HepG2 (cell line): ENCODE results near the gene ADAT3. TPM values are rescaled to one million over a fixed set of nuclear protein-coding genes. Genes with fewer than 3 reads are reported as not detected.

Experiments
- ATAC-seq: fragments of 200-7000 bp; cut with Tn5 transposase; 3 replicates; pipeline ENCODE4 v1.9.1; 2020; ENCODE audit warnings: mild to moderate bottlenecking, moderate library complexity
- BruUV-seq: library from RNA; stranded (reverse); fragments of 400-500 nt; replicated peaks from 2 replicates; lab custom pipeline; 2021; lab: Mats Ljungman, UMichigan
- CTCF ChIA-PET: fragments of 300-600 bp; formaldehyde crosslinking; extraction: SDS; loops from one replicate; lab custom pipeline; 2021; ENCODE audit warnings: low total read pairs, inconsistent platforms, low intra/inter-chr PET ratio; lab: Yijun Ruan, JAX
- POLR2A ChIA-PET: fragments of 350-600 bp; sonication (Branson Sonifier 250); formaldehyde crosslinking; loops from one replicate; lab custom pipeline; 2020; ENCODE audit warnings: antibody characterized with exemption, inconsistent platforms; lab: Yijun Ruan, JAX
- DNase-seq: peaks from one replicate; pipeline ENCODE4 v3.0.0-alpha.2; 2015; ENCODE audit warnings: low spot score
- FAIRE-seq: peaks from 3 replicates; lab custom pipeline; 2011; peaks lifted over from hg19 to GRCh38; lab: Jason Lieb, UNC
- H2AFZ ChIP-seq: one replicate; pipeline ENCODE4 v1.6.1; 2011; ENCODE audit warnings: low read length, inconsistent platforms
- H3K27ac ChIP-seq: fragments of 300-600 bp; 3 replicates; pipeline ENCODE4 v1.8.0; 2011; ENCODE audit warnings: mixed run types, mild to moderate bottlenecking, mixed read lengths, low read length, inconsistent platforms; ENCODE audit not compliant: insufficient read depth; ENCODE audit errors: extremely low read length
- H3K27me3 ChIP-seq, 2 experiments: fragments of 200-600 bp in 1 of 2; 2 replicates in 1 of 2; 3 replicates in 1 of 2; pipeline versions ENCODE4 v1.6.0 to v1.8.0; 2011; ENCODE audit warnings: low read length in 2 of 2, mild to moderate bottlenecking in 2 of 2, moderate library complexity in 2 of 2, inconsistent platforms in 1 of 2; ENCODE audit not compliant: insufficient read depth in 2 of 2, control insufficient read depth in 1 of 2
- H3K36me3 ChIP-seq, 2 experiments: fragments of 200-600 bp in 1 of 2; replicated peaks in 1 of 2; 2 replicates in 1 of 2; 3 replicates in 1 of 2; pipeline versions ENCODE4 v1.5.1 to v1.8.0; 2011; ENCODE audit warnings: low read length in 2 of 2, inconsistent platforms in 1 of 2; ENCODE audit not compliant: insufficient read depth in 2 of 2, control insufficient read depth in 1 of 2
- H3K4me1 ChIP-seq: 2 replicates; pipeline ENCODE4 v1.5.1; 2012; ENCODE audit warnings: low read length, inconsistent platforms; ENCODE audit not compliant: insufficient read depth
- H3K4me2 ChIP-seq: 2 replicates; pipeline ENCODE4 v1.6.0; 2011; ENCODE audit warnings: low read depth, low read length, inconsistent platforms
- H3K4me3 ChIP-seq, 3 experiments: fragments of 200-600 bp in 1 of 3; sonication (generic), shearing (Covaris generic) in 1 of 3; replicated peaks in 1 of 3; 2 replicates each; pipeline ENCODE4 v1.5.1; 2011 to 2016; ENCODE audit warnings: low read length in 3 of 3, inconsistent platforms in 2 of 3, low read depth in 2 of 3, mild to moderate bottlenecking in 2 of 3, control low read depth in 1 of 3, mixed read lengths in 1 of 3; ENCODE audit not compliant: insufficient read depth in 1 of 3
- H3K79me2 ChIP-seq: one replicate; pipeline ENCODE4 v1.6.1; 2011; ENCODE audit warnings: low read length, inconsistent platforms; ENCODE audit not compliant: insufficient read depth
- H3K9ac ChIP-seq: 2 replicates; pipeline ENCODE4 v1.6.0; 2011; ENCODE audit warnings: mild to moderate bottlenecking, low read depth, low read length, inconsistent platforms; ENCODE audit not compliant: insufficient read depth
- H3K9me3 ChIP-seq: 2 replicates; pipeline ENCODE4 v1.5.1; 2012; ENCODE audit warnings: mild to moderate bottlenecking, low read length
- H4K20me1 ChIP-seq: 2 replicates; pipeline ENCODE4 v1.6.0; 2011; ENCODE audit warnings: inconsistent platforms, mild to moderate bottlenecking, low read length, moderate library complexity; ENCODE audit not compliant: insufficient read depth
- ARHGAP35 ChIP-seq: sonication (generic); formaldehyde crosslinking; IDR thresholded peaks from 2 replicates; pipeline ENCODE4 v1.9.0; 2022; ENCODE audit warnings: mild to moderate bottlenecking, inconsistent platforms, moderate library complexity, missing genetic modification reagents, borderline replicate concordance
- MXD4 ChIP-seq: IDR thresholded peaks from 2 replicates; pipeline ENCODE4 v1.6.1; 2016; ENCODE audit warnings: mild to moderate bottlenecking, missing biosample characterization, missing genetic modification reagents
- RFXAP ChIP-seq: sonication (generic); formaldehyde crosslinking; IDR thresholded peaks from 2 replicates; pipeline ENCODE4 v1.4.0; 2020; ENCODE audit warnings: missing genetic modification reagents, borderline replicate concordance
- RXRB ChIP-seq: IDR thresholded peaks from 2 replicates; pipeline ENCODE4 v1.6.1; 2016; ENCODE audit warnings: borderline replicate concordance, missing genetic modification reagents, missing compliant biosample characterization
- SMARCE1 ChIP-seq: fragments of 450-650 bp; IDR thresholded peaks from 2 replicates; pipeline ENCODE4 v1.6.1; 2017; ENCODE audit warnings: borderline replicate concordance
- ZBTB38 ChIP-seq: sonication (generic); formaldehyde crosslinking; IDR thresholded peaks from 2 replicates; pipeline ENCODE4 v1.5.1; 2020; ENCODE audit warnings: mild to moderate bottlenecking, missing genetic modification reagents
- ZNF768 ChIP-seq: sonication (generic); formaldehyde crosslinking; IDR thresholded peaks from 2 replicates; pipeline ENCODE4 v1.4.0; 2020; ENCODE audit warnings: missing genetic modification reagents
- WGBS: methylation state at CpG from one replicate; pipeline ENCODE4 v1.1.6; 2017; ENCODE audit warnings: low lambda C conversion rate; 5-methylcytosine and 5-hydroxymethylcytosine counted together
- in situ Hi-C: cut with HindIII; loops from 2 replicates; pipeline ENCODE4 v1.10.0; 2017; ENCODE audit warnings: low pct_unique_long_range_greater_than_20kb; ENCODE audit not compliant: extremely low pct_ligation_motif_present
- intact Hi-C: fragments of 100-400 bp; cut with micrococcal nuclease; formaldehyde crosslinking; loops from one replicate; pipeline ENCODE4 v1.10.0; 2022; ENCODE audit not compliant: unreplicated experiment
- polyA plus RNA-seq, 8 experiments: library from polyadenylated mRNA; depleted of rRNA in 3 of 8; stranded (reverse) in 7 of 8; unstranded in 1 of 8; fragments of >200 nt; fragmentation: Illumina TruSeq in 4 of 8; extraction: Trizol in 4 of 8; gene quantifications; 2 replicates each; pipeline versions ENCODE4 v1.2.1 to v1.2.3, GENCODE V29; 2011 to 2016; ENCODE audit warnings: low read depth in 4 of 8, missing spikeins in 1 of 8, mixed read lengths in 1 of 8; ENCODE audit not compliant: insufficient read depth in 1 of 8
- total RNA-seq, 5 experiments: library from RNA; depleted of rRNA; stranded (reverse); fragments of >200 nt; fragmentation: Illumina TruSeq; extraction: Trizol; gene quantifications; 2 replicates each; pipeline ENCODE4 v1.2.3, GENCODE V29; 2016; ENCODE audit warnings: low read depth in 1 of 5
- TF ChIP-seq, protein P1 (sequence below): IDR thresholded peaks from 2 replicates; pipeline ENCODE4 v1.6.1; 2016; ENCODE audit warnings: low read depth, control low read depth
- TF ChIP-seq, protein P2 (sequence below): sonication (generic); formaldehyde crosslinking; IDR thresholded peaks from 2 replicates; pipeline ENCODE4 v1.4.0; 2020; ENCODE audit warnings: missing genetic modification reagents
- TF ChIP-seq, protein P3 (sequence below): sonication (generic); formaldehyde crosslinking; IDR thresholded peaks from 2 replicates; pipeline ENCODE4 v1.8.1; 2023; ENCODE audit warnings: mild to moderate bottlenecking, moderate library complexity, missing genetic modification reagents
- TF ChIP-seq, protein P4 (sequence below): sonication (generic); formaldehyde crosslinking; IDR thresholded peaks from 2 replicates; pipeline ENCODE4 v1.4.0; 2020; ENCODE audit warnings: missing genetic modification reagents
- TF ChIP-seq, protein P5 (sequence below): sonication (generic); formaldehyde crosslinking; IDR thresholded peaks from 2 replicates; pipeline ENCODE4 v1.8.1; 2023; ENCODE audit warnings: mild to moderate bottlenecking, missing genetic modification reagents
- TF ChIP-seq, protein P6 (sequence below): sonication (generic); formaldehyde crosslinking; IDR thresholded peaks from 2 replicates; pipeline ENCODE4 v1.4.0; 2020; ENCODE audit warnings: missing genetic modification reagents; ENCODE audit errors: not compliant biosample characterization

The ADAT3 gene
- total and polyA plus RNA-seq, 2 of the 13 experiments (the other 11 are each of a cell fraction or from before 2014, with no cell fraction given): 0.95 to 3.5 TPM

DNA sequence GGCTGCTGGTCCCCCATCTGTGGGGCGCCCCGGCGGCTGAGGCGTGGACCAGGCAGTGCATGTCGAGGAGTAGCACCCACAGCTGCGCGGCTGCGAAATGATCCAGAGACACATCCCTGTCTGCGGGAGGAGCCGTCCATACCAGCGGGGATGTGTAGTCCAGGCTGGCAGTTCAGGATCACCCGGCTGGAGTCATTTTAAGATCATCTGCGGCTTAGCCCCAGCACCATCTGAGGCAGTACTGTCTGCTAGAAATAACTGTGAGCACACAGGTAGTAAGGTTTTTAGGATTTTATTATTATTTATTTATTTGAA, 3.1 kb downstream of the ADAT3 start:
- WGBS: no CpG with 5 or more reads among the region's 13 CpGs
- 0 out of 2 replicates have a peak, but pooled peaks have one; percentile 4 for TF ChIP-seq ZNF768 (CRISPR knock-in tag)
- TF ChIP-seq ZBTB38 (CRISPR knock-in tag): 0 out of 2 replicates have a peak, but pooled peaks have one; percentile 6
- TF ChIP-seq RXRB (CRISPR knock-in tag): peak; percentile 3; the same call in 1 of the 2 replicates
- TF ChIP-seq SMARCE1: no peak
- 0 out of 2 replicates have a peak, but pooled peaks have one; percentile 11 for TF ChIP-seq ARHGAP35 (CRISPR knock-in tag)
- TF ChIP-seq, protein P1, sequence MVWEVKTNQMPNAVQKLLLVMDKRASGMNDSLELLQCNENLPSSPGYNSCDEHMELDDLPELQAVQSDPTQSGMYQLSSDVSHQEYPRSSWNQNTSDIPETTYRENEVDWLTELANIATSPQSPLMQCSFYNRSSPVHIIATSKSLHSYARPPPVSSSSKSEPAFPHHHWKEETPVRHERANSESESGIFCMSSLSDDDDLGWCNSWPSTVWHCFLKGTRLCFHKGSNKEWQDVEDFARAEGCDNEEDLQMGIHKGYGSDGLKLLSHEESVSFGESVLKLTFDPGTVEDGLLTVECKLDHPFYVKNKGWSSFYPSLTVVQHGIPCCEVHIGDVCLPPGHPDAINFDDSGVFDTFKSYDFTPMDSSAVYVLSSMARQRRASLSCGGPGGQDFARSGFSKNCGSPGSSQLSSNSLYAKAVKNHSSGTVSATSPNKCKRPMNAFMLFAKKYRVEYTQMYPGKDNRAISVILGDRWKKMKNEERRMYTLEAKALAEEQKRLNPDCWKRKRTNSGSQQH (CRISPR knock-in tag): no peak
- TF ChIP-seq, protein P2, sequence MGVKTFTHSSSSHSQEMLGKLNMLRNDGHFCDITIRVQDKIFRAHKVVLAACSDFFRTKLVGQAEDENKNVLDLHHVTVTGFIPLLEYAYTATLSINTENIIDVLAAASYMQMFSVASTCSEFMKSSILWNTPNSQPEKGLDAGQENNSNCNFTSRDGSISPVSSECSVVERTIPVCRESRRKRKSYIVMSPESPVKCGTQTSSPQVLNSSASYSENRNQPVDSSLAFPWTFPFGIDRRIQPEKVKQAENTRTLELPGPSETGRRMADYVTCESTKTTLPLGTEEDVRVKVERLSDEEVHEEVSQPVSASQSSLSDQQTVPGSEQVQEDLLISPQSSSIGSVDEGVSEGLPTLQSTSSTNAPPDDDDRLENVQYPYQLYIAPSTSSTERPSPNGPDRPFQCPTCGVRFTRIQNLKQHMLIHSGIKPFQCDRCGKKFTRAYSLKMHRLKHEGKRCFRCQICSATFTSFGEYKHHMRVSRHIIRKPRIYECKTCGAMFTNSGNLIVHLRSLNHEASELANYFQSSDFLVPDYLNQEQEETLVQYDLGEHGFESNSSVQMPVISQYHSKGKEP (CRISPR knock-in tag): no peak
- TF ChIP-seq, protein P3, sequence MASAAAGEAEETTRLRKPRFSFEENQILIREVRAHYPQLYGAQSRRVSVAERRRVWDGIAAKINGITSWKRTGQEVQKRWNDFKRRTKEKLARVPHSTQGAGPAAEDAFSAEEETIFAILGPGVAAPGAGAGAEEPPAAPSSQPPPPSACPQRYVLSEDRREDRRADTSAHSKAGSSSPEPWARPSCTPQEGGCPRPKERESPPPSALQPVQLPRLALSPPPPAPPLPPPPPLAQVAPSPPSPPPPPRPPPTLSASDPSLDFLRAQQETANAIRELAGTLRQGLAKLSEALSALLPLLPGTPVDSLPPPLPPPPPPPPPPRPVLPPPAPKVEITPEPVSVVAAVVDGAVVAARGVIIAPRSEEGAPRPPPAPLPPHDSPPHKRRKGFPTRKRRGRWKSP: 0 out of 2 replicates have a peak, but pooled peaks have one; percentile 7
- TF ChIP-seq, protein P4, sequence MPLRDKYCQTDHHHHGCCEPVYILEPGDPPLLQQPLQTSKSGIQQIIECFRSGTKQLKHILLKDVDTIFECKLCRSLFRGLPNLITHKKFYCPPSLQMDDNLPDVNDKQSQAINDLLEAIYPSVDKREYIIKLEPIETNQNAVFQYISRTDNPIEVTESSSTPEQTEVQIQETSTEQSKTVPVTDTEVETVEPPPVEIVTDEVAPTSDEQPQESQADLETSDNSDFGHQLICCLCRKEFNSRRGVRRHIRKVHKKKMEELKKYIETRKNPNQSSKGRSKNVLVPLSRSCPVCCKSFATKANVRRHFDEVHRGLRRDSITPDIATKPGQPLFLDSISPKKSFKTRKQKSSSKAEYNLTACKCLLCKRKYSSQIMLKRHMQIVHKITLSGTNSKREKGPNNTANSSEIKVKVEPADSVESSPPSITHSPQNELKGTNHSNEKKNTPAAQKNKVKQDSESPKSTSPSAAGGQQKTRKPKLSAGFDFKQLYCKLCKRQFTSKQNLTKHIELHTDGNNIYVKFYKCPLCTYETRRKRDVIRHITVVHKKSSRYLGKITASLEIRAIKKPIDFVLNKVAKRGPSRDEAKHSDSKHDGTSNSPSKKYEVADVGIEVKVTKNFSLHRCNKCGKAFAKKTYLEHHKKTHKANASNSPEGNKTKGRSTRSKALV (CRISPR knock-in tag): 0 out of 2 replicates have a peak, but pooled peaks have one; percentile 8
- no peak for TF ChIP-seq RFXAP (CRISPR knock-in tag)
- TF ChIP-seq, protein P5, sequence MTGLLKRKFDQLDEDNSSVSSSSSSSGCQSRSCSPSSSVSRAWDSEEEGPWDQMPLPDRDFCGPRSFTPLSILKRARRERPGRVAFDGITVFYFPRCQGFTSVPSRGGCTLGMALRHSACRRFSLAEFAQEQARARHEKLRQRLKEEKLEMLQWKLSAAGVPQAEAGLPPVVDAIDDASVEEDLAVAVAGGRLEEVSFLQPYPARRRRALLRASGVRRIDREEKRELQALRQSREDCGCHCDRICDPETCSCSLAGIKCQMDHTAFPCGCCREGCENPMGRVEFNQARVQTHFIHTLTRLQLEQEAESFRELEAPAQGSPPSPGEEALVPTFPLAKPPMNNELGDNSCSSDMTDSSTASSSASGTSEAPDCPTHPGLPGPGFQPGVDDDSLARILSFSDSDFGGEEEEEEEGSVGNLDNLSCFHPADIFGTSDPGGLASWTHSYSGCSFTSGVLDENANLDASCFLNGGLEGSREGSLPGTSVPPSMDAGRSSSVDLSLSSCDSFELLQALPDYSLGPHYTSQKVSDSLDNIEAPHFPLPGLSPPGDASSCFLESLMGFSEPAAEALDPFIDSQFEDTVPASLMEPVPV (CRISPR knock-in tag): no peak
- TF ChIP-seq, protein P6, sequence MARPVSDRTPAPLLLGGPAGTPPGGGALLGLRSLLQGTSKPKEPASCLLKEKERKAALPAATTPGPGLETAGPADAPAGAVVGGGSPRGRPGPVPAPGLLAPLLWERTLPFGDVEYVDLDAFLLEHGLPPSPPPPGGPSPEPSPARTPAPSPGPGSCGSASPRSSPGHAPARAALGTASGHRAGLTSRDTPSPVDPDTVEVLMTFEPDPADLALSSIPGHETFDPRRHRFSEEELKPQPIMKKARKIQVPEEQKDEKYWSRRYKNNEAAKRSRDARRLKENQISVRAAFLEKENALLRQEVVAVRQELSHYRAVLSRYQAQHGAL (CRISPR knock-in tag): no peak
- no peak for TF ChIP-seq MXD4 (CRISPR knock-in tag)

More for the DNA sequence above, 3.1 kb downstream of the ADAT3 start:
- Histone ChIP-seq H3K4me1 (peaks cover 57% of the 10 kb centered on the region), H3K36me3 (peaks cover 4 to 8% of the 10 kb centered on the region in 2 experiments; a peak in 3 of 5 replicates), H4K20me1 (peaks cover 6% of the 10 kb centered on the region; the same call in 1 of the 2 replicates), H3K4me2 (peak overlapping the region; percentile 81), H3K9me3 (no peaks in the 10 kb centered on the region), H2AFZ (no peak overlapping the region), H3K4me3 (peak overlapping the region; percentile 57 to 82 (median 69)), H3K9ac (peak overlapping the region; percentile 70), H3K27ac (peak overlapping the region; percentile 58), H3K79me2 (peaks cover 52% of the 10 kb centered on the region), H3K27me3 (no peaks in the 10 kb centered on the region)
- intact Hi-C loops (no loop called here), in situ Hi-C loops (no loop called here)
- FAIRE-seq (no peak), ATAC-seq (peak; percentile 5; the same call in 2 of the 3 replicates), DNase-seq (no peak)
- no TSS peak for BruUV-seq
- ChIA-PET POLR2A (interaction anchor here (1.2 to 3.5 kb wide), 2 partner anchors 11 to 32 kb away, joined by 3 to 14 read pairs; no protein-coding TSS in a partner anchor), CTCF (no interaction called here)
